PC-9 (cell line): Measurements from ENCODE around the gene EHBP1. TPM values are rescaled to one million over a fixed set of nuclear protein-coding genes. Genes with fewer than 3 reads are reported as not detected.

Experiments used
- BruUV-seq: library from RNA; stranded (reverse); fragments of 400-500 nt; replicated peaks from 2 replicates; lab custom pipeline; 2021; lab: Mats Ljungman, UMichigan
- CTCF ChIA-PET: fragments of 300-600 bp; sonication (Branson Sonifier 250); formaldehyde crosslinking; loops from one replicate; lab custom pipeline; 2022; ENCODE audit warnings: antibody characterized with exemption; lab: Charles Lee
- POLR2A ChIA-PET: fragments of 300-600 bp; sonication (Branson Sonifier 250); formaldehyde crosslinking; loops from one replicate; lab custom pipeline; 2022; ENCODE audit warnings: antibody characterized with exemption; ENCODE audit not compliant: unreplicated experiment; lab: Charles Lee
- DNase-seq, 2 experiments: peaks; one replicate each; pipeline versions ENCODE4 v3.0.0 to v3.0.0-alpha.2; 2015 to 2022; ENCODE audit warnings: mixed read lengths in 1 of 2
- H2AFZ ChIP-seq: fragments of 200-600 bp; sonication (generic); 2 replicates; pipeline ENCODE4 v1.8.1; 2017; ENCODE audit warnings: antibody characterized with exemption
- H3F3A ChIP-seq: fragments of 200-600 bp; sonication (generic); 2 replicates; pipeline ENCODE4 v1.8.1; 2017; ENCODE audit warnings: antibody characterized with exemption, mild to moderate bottlenecking, low read depth; ENCODE audit not compliant: insufficient read depth
- H3K27ac ChIP-seq: fragments of 200-600 bp; sonication (generic); 2 replicates; pipeline ENCODE4 v1.6.1; 2016; ENCODE audit warnings: mixed run types
- H3K27me3 ChIP-seq: fragments of 200-600 bp; sonication (generic); 2 replicates; pipeline ENCODE4 v1.6.1; 2016; ENCODE audit warnings: low read depth, mixed run types; ENCODE audit not compliant: insufficient read depth
- H3K36me3 ChIP-seq: fragments of 200-600 bp; sonication (generic); 2 replicates; pipeline ENCODE4 v1.6.1; 2016; ENCODE audit warnings: low read depth, mixed run types
- H3K4me1 ChIP-seq: fragments of 200-600 bp; sonication (generic); replicated peaks from 2 replicates; pipeline ENCODE4 v1.6.1; 2016; ENCODE audit warnings: mixed run types; ENCODE audit not compliant: insufficient read depth
- H3K4me2 ChIP-seq: fragments of 200-600 bp; sonication (generic); 2 replicates; pipeline ENCODE4 v1.6.1; 2017; ENCODE audit warnings: mixed run types
- H3K4me3 ChIP-seq: fragments of 200-600 bp; sonication (generic); 2 replicates; pipeline ENCODE4 v1.6.1; 2016; ENCODE audit warnings: mixed run types
- H3K79me2 ChIP-seq: fragments of 200-600 bp; sonication (generic); 2 replicates; pipeline ENCODE4 v1.6.1; 2017; ENCODE audit warnings: low read depth, mixed run types
- H3K9me2 ChIP-seq: fragments of 200-600 bp; sonication (generic); 2 replicates; pipeline ENCODE4 v1.8.1; 2017; ENCODE audit warnings: mild to moderate bottlenecking; ENCODE audit not compliant: insufficient read depth
- H3K9me3 ChIP-seq: fragments of 200-600 bp; sonication (generic); 2 replicates; pipeline ENCODE4 v1.8.1; 2016; ENCODE audit warnings: low read depth; ENCODE audit not compliant: insufficient read depth
- H4K20me1 ChIP-seq: fragments of 200-600 bp; sonication (generic); 2 replicates; pipeline ENCODE4 v1.8.1; 2017; ENCODE audit not compliant: insufficient read depth
- CTCF ChIP-seq: fragments of 200-600 bp; sonication (generic); conservative IDR thresholded peaks from 2 replicates; pipeline ENCODE4 v1.6.1; 2017; ENCODE audit warnings: mixed run types, antibody characterized with exemption, mild to moderate bottlenecking, moderate library complexity
- EZH2 ChIP-seq: fragments of 200-600 bp; sonication (generic); IDR thresholded peaks from 2 replicates; pipeline ENCODE4 v1.8.0; 2017; ENCODE audit warnings: antibody characterized with exemption, low read depth
- intact Hi-C: fragments of 100-400 bp; cut with micrococcal nuclease; formaldehyde crosslinking; loops from one replicate; pipeline ENCODE4 v1.10.0; 2022; ENCODE audit not compliant: unreplicated experiment
- total RNA-seq: library from RNA; stranded (reverse); gene quantifications from 2 replicates; pipeline ENCODE4 v1.2.3, GENCODE V29; 2021

EHBP1 gene
- total RNA-seq, 1 experiment from 2014 or later = 100 TPM

GRCh38 chr2:62928015-62928414 lies 222.5 kb downstream of the EHBP1 start:
- no peak overlapping the region for H2AFZ ChIP-seq
- H3K4me1 ChIP-seq = no peaks in the 10 kb centered on the region
- POLR2A ChIA-PET = no interaction called here
- BruUV-seq = no TSS peak
- H4K20me1 ChIP-seq = no peaks in the 10 kb centered on the region
- H3K27me3 ChIP-seq = no peaks in the 10 kb centered on the region
- no peak for TF ChIP-seq CTCF
- no peak for TF ChIP-seq EZH2
- H3F3A ChIP-seq = no peaks in the 10 kb centered on the region
- no peak overlapping the region for H3K27ac ChIP-seq
- H3K36me3 ChIP-seq = no peaks in the 10 kb centered on the region
- CTCF ChIA-PET = no interaction called here
- H3K9me2 ChIP-seq = no peaks in the 10 kb centered on the region
- H3K9me3 ChIP-seq = no peaks in the 10 kb centered on the region; the same call in 1 of the 2 replicates
- H3K4me2 ChIP-seq = no peak overlapping the region
- H3K79me2 ChIP-seq = no peaks in the 10 kb centered on the region
- no peak for DNase-seq
- intact Hi-C loops = no loop called here
- no peak overlapping the region for H3K4me3 ChIP-seq

GRCh38 chr2:62931536-62931935 lies 226.0 kb downstream of the EHBP1 start:
- DNase-seq = no peak
- H3K9me2 ChIP-seq = no peaks in the 10 kb centered on the region
- no peaks in the 10 kb centered on the region for H3K9me3 ChIP-seq
- H3K27me3 ChIP-seq = no peaks in the 10 kb centered on the region
- no peak overlapping the region for H2AFZ ChIP-seq
- no peak overlapping the region for H3K4me3 ChIP-seq
- H3K4me2 ChIP-seq = no peak overlapping the region
- POLR2A ChIA-PET = no interaction called here
- no peaks in the 10 kb centered on the region for H3K36me3 ChIP-seq
- no TSS peak for BruUV-seq
- intact Hi-C loops = no loop called here
- H3K27ac ChIP-seq = no peak overlapping the region
- TF ChIP-seq CTCF = no peak
- no peak for TF ChIP-seq EZH2
- no peaks in the 10 kb centered on the region for H3K4me1 ChIP-seq
- CTCF ChIA-PET = interaction anchor here (0.5 kb wide), 1 partner anchor 20 kb away, joined by 3 read pairs; no protein-coding TSS in a partner anchor
- no peaks in the 10 kb centered on the region for H3K79me2 ChIP-seq
- H3F3A ChIP-seq = no peaks in the 10 kb centered on the region
- H4K20me1 ChIP-seq = no peaks in the 10 kb centered on the region

- TF ChIP-seq EZH2 (no peak), CTCF (no peak)
- Histone ChIP-seq H4K20me1 (no peaks in the 10 kb centered on the region), H3K79me2 (no peaks in the 10 kb centered on the region), H3K9me3 (no peaks in the 10 kb centered on the region), H3K9me2 (no peaks in the 10 kb centered on the region), H3K36me3 (no peaks in the 10 kb centered on the region), H2AFZ (no peak overlapping the region), H3K4me3 (no peak overlapping the region), H3K4me2 (no peak overlapping the region), H3F3A (no peaks in the 10 kb centered on the region), H3K27ac (no peak overlapping the region), H3K27me3 (no peaks in the 10 kb centered on the region), H3K4me1 (no peaks in the 10 kb centered on the region)
- ChIA-PET POLR2A (no interaction called here), CTCF (no interaction called here)
- BruUV-seq = no TSS peak
- intact Hi-C loops = loop anchor here (1.0 kb wide), 1 partner anchor 33 kb away; no protein-coding TSS in a partner anchor
- no peak for DNase-seq
Observed at GRCh38 chr2:62933398-62933917, 227.9 kb downstream of the EHBP1 start.
